PC-9 (cell line): ENCODE measurements around the gene LCTL. TPM values are rescaled to one million over a fixed set of nuclear protein-coding genes. Genes with fewer than 3 reads are reported as not detected.
A peak's percentile ranks its signal among the peaks of the same experiment; 100 is the strongest.
"Not testable (repeated sequence)": the region's sequence is repeated elsewhere in the genome, so short reads cannot be mapped to it uniquely, and the experiment has no call there.

ENCODE experiments used
- BruUV-seq: library from RNA; stranded (reverse); fragments of 400-500 nt; replicated peaks from 2 replicates; lab custom pipeline; 2021; lab: Mats Ljungman, UMichigan
- CTCF ChIA-PET: fragments of 300-600 bp; sonication (Branson Sonifier 250); formaldehyde crosslinking; loops from one replicate; lab custom pipeline; 2022; ENCODE audit warnings: antibody characterized with exemption; lab: Charles Lee
- POLR2A ChIA-PET: fragments of 300-600 bp; sonication (Branson Sonifier 250); formaldehyde crosslinking; loops from one replicate; lab custom pipeline; 2022; ENCODE audit warnings: antibody characterized with exemption; ENCODE audit not compliant: unreplicated experiment; lab: Charles Lee
- DNase-seq, 2 experiments: peaks; one replicate each; pipeline versions ENCODE4 v3.0.0 to v3.0.0-alpha.2; 2015 to 2022; ENCODE audit warnings: mixed read lengths in 1 of 2
- H2AFZ ChIP-seq: fragments of 200-600 bp; sonication (generic); 2 replicates; pipeline ENCODE4 v1.8.1; 2017; ENCODE audit warnings: antibody characterized with exemption
- H3F3A ChIP-seq: fragments of 200-600 bp; sonication (generic); 2 replicates; pipeline ENCODE4 v1.8.1; 2017; ENCODE audit warnings: antibody characterized with exemption, mild to moderate bottlenecking, low read depth; ENCODE audit not compliant: insufficient read depth
- H3K27ac ChIP-seq: fragments of 200-600 bp; sonication (generic); 2 replicates; pipeline ENCODE4 v1.6.1; 2016; ENCODE audit warnings: mixed run types
- H3K27me3 ChIP-seq: fragments of 200-600 bp; sonication (generic); 2 replicates; pipeline ENCODE4 v1.6.1; 2016; ENCODE audit warnings: low read depth, mixed run types; ENCODE audit not compliant: insufficient read depth
- H3K36me3 ChIP-seq: fragments of 200-600 bp; sonication (generic); 2 replicates; pipeline ENCODE4 v1.6.1; 2016; ENCODE audit warnings: low read depth, mixed run types
- H3K4me1 ChIP-seq: fragments of 200-600 bp; sonication (generic); replicated peaks from 2 replicates; pipeline ENCODE4 v1.6.1; 2016; ENCODE audit warnings: mixed run types; ENCODE audit not compliant: insufficient read depth
- H3K4me2 ChIP-seq: fragments of 200-600 bp; sonication (generic); 2 replicates; pipeline ENCODE4 v1.6.1; 2017; ENCODE audit warnings: mixed run types
- H3K4me3 ChIP-seq: fragments of 200-600 bp; sonication (generic); 2 replicates; pipeline ENCODE4 v1.6.1; 2016; ENCODE audit warnings: mixed run types
- H3K79me2 ChIP-seq: fragments of 200-600 bp; sonication (generic); 2 replicates; pipeline ENCODE4 v1.6.1; 2017; ENCODE audit warnings: low read depth, mixed run types
- H3K9me2 ChIP-seq: fragments of 200-600 bp; sonication (generic); 2 replicates; pipeline ENCODE4 v1.8.1; 2017; ENCODE audit warnings: mild to moderate bottlenecking; ENCODE audit not compliant: insufficient read depth
- H3K9me3 ChIP-seq: fragments of 200-600 bp; sonication (generic); 2 replicates; pipeline ENCODE4 v1.8.1; 2016; ENCODE audit warnings: low read depth; ENCODE audit not compliant: insufficient read depth
- H4K20me1 ChIP-seq: fragments of 200-600 bp; sonication (generic); 2 replicates; pipeline ENCODE4 v1.8.1; 2017; ENCODE audit not compliant: insufficient read depth
- EZH2 ChIP-seq: fragments of 200-600 bp; sonication (generic); IDR thresholded peaks from 2 replicates; pipeline ENCODE4 v1.8.0; 2017; ENCODE audit warnings: antibody characterized with exemption, low read depth
- intact Hi-C: fragments of 100-400 bp; cut with micrococcal nuclease; formaldehyde crosslinking; loops from one replicate; pipeline ENCODE4 v1.10.0; 2022; ENCODE audit not compliant: unreplicated experiment
- total RNA-seq: library from RNA; stranded (reverse); gene quantifications from 2 replicates; pipeline ENCODE4 v1.2.3, GENCODE V29; 2021
- TF ChIP-seq, protein P1 (sequence below): fragments of 200-600 bp; sonication (generic); conservative IDR thresholded peaks from 2 replicates; pipeline ENCODE4 v1.6.1; 2017; ENCODE audit warnings: mixed run types, antibody characterized with exemption, mild to moderate bottlenecking, moderate library complexity

Gene LCTL
- total RNA-seq, 1 experiment from 2014 or later, result not detected

DNA sequence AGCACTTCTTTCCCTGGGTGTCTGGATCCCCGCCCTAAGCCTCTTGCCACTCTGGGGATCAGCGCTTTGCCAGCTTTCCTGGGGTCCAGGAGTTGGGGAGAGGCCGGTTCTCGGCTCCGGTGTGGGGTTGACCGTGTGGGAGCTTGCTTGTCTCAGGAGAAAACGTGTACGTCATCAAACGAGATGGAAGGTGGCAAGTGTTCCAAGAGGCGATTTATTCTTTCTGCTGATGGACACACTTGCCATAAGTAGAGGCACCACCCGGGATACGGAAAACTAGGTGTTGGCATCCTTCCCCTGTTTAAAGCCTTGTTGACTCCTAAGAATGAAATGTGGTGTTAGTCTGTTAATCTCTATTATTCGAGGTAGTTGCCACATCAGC lies 60.4 kb downstream of the LCTL start:
- BruUV-seq, result TSS peak; percentile 81
- Histone ChIP-seq H3K4me3 (peak overlapping the region; percentile 100), H3K9me3 (no peaks in the 10 kb centered on the region), H3K4me2 (peak overlapping the region; percentile 85), H2AFZ (peak overlapping the region; percentile 91), H3K9me2 (no peaks in the 10 kb centered on the region), H3K79me2 (peaks cover 67% of the 10 kb centered on the region), H3K4me1 (peaks cover 11% of the 10 kb centered on the region), H3K27ac (peak overlapping the region; percentile 91), H4K20me1 (peaks cover 33% of the 10 kb centered on the region), H3K36me3 (peaks cover 36% of the 10 kb centered on the region), H3F3A (peaks cover 45% of the 10 kb centered on the region), H3K27me3 (no peaks in the 10 kb centered on the region)
- TF ChIP-seq EZH2, result no peak
- TF ChIP-seq, protein P1, sequence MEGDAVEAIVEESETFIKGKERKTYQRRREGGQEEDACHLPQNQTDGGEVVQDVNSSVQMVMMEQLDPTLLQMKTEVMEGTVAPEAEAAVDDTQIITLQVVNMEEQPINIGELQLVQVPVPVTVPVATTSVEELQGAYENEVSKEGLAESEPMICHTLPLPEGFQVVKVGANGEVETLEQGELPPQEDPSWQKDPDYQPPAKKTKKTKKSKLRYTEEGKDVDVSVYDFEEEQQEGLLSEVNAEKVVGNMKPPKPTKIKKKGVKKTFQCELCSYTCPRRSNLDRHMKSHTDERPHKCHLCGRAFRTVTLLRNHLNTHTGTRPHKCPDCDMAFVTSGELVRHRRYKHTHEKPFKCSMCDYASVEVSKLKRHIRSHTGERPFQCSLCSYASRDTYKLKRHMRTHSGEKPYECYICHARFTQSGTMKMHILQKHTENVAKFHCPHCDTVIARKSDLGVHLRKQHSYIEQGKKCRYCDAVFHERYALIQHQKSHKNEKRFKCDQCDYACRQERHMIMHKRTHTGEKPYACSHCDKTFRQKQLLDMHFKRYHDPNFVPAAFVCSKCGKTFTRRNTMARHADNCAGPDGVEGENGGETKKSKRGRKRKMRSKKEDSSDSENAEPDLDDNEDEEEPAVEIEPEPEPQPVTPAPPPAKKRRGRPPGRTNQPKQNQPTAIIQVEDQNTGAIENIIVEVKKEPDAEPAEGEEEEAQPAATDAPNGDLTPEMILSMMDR, result no peak
- ChIA-PET POLR2A (interaction anchor here (0.6 to 0.7 kb wide), 4 partner anchors 11 to 642 kb away, joined by 3 to 8 read pairs (median 5); no protein-coding TSS in a partner anchor), CTCF (no interaction called here)
- intact Hi-C loops, result loop anchor here (5.0 to 10.0 kb wide), 3 partner anchors 262 to 601 kb away; no protein-coding TSS in a partner anchor
- no peak for DNase-seq

DNA sequence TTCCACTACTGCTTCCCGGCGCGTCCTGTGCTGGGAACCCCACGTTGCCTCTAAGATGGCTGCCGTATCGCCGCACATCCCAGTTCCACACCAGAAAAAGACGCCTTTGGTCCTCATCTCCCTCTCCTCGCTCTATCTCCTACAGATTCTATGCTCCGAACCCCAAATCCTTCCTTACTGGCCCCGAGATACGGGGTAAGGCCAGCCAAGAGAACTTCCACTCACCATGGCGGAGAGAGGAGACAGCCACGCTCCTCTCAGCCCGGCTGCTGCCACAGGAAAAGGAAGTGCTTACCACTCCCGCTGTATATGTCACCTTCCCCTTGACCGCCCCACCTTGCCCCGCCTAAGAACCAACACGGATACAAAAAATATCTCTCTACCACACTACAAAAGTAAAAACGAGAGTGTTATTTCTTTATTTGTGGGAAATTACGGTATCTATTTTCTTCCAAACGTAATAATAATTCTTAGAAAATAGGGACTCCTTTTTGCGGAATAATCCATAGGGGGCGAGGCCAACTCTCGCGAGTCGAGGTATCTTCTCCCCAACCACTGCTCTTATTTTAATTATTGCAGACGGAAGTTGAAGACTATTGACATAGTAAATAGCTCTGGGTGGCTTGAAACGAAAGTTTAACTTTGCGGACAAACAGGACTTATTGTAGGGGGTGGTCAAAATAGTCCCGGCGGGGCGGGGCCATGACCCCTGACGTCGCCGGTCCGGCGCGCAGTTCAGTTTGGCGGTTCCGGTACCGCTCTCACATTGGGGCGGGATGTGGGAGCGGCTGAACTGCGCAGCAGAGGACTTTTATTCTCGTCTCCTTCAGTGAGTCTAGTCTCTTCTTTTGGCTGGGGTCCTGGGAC lies 61.0 kb downstream of the LCTL start, which contains the start of the genes RPL4 and ZWILCH:
TSS of gene RPL4 (minus strand) at position 293 of the 867 bp plus-strand sequence. CDS start at position 228, 65 bp downstream.
TSS of gene ZWILCH (plus strand) at position 764 of the 867 bp plus-strand sequence. CDS start at position 777, 13 bp downstream.
- ChIA-PET CTCF (no interaction called here), POLR2A (interaction anchor here (0.6 to 0.7 kb wide), 6 partner anchors 11 to 642 kb away, joined by 3 to 8 read pairs (median 3); no protein-coding TSS in a partner anchor)
- no peak for TF ChIP-seq EZH2
- TF ChIP-seq, protein P1, result no peak
- peak within 1 kb of the TSS; percentile 91 for H2AFZ ChIP-seq
- H3K36me3 ChIP-seq, result peaks cover 40% of the 10 kb centered on the region
- peaks cover 71% of the 10 kb centered on the region for H3K79me2 ChIP-seq
- no TSS peak for BruUV-seq
- no peaks in the 10 kb centered on the region for H3K9me3 ChIP-seq
- H3K4me1 ChIP-seq, result peaks cover 11% of the 10 kb centered on the region
- H4K20me1 ChIP-seq, result peaks cover 39% of the 10 kb centered on the region
- peaks cover 51% of the 10 kb centered on the region for H3F3A ChIP-seq
- DNase-seq, result peak; percentile 59 to 84
- peak within 1 kb of the TSS; percentile 100 for H3K4me3 ChIP-seq
- peak within 1 kb of the TSS; percentile 91 for H3K27ac ChIP-seq
- H3K9me2 ChIP-seq, result no peaks in the 10 kb centered on the region
- H3K27me3 ChIP-seq, result no peaks in the 10 kb centered on the region
- intact Hi-C loops, result loop anchor here (5.0 to 10.0 kb wide), 3 partner anchors 263 to 600 kb away; no protein-coding TSS in a partner anchor
- H3K4me2 ChIP-seq, result peak within 1 kb of the TSS; percentile 85

DNA sequence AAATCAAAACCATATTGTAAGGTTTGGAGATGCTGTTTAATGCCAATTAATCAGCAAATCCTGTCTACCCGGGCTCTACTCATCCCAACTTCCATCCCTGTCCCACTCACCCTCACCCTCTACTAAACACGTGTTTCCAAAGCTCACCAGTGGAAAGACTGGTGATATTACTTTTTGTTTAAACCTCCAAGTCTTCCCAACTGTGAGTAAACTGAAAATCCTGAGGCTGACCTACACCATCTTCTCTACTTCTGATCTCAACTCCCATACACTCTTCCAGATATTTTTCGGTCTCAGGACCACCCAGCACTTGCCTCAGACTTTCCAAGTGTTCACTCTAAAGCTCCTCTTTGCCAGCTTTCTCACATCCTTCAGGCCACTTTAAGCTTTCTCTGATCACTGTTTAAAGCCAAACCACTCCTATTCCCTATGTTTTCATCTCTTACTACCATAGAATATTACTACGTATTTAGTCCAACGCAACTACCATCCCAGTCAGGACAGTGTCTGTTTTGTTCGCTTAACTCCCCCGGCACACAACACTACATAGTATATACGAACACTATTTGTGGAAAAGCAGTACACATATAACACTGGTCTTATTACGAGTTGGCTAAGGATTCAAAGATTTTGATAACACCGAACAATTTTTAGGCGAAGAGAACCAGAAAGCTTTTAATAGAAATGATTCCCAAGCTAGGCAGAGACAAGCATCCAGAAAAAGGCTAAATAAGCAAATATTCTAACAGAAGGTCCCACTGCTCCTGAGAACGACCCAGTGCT lies 61.8 kb downstream of the LCTL start:
- DNase-seq, result no peak
- Histone ChIP-seq H3K4me3 (peak overlapping the region; percentile 100), H3K4me2 (peak overlapping the region; percentile 85), H3F3A (peaks cover 60% of the 10 kb centered on the region), H4K20me1 (peaks cover 48% of the 10 kb centered on the region), H3K27me3 (no peaks in the 10 kb centered on the region), H3K79me2 (peaks cover 71% of the 10 kb centered on the region), H3K27ac (peak overlapping the region; percentile 91), H3K9me2 (no peaks in the 10 kb centered on the region), H2AFZ (no peak overlapping the region), H3K9me3 (no peaks in the 10 kb centered on the region), H3K4me1 (peaks cover 11% of the 10 kb centered on the region), H3K36me3 (peaks cover 44% of the 10 kb centered on the region)
- POLR2A ChIA-PET, result interaction anchor here (0.6 kb wide), 3 partner anchors 13 to 595 kb away, joined by 3 to 4 read pairs (median 3); no protein-coding TSS in a partner anchor
- TF ChIP-seq, protein P1, result no peak
- no peak for TF ChIP-seq EZH2
- intact Hi-C loops, result loop anchor here (10.0 kb wide), 1 partner anchor 599 kb away; no protein-coding TSS in a partner anchor
- CTCF ChIA-PET, result no interaction called here
- BruUV-seq, result TSS peak; percentile 58

DNA sequence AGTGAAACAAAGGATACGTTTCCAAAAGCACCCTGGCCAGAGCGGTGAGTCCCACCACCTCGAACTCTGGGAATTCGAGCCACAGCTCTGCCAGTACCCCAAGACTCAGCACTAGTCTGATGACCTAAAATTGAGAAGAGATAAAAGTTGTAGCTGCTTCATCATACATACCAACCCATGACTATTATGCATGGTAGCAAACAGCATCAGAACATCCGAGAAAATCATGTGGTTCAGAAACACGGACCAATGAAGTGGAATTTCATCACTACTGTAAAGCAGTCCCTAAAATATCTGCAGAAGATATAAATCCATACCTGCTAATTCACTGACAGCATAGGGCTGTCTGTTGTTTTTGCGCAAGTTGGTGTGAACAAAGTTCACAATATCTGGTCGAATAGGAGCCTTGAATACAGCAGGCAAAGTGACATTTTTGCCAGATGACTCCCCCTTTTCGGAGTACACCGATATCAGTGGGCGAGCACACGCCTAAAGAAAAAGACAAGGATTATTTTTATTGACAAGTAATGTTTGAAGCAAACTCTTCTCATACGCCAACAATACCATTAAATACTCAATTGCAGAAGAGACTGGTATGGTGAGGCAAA lies 62.7 kb downstream of the LCTL start:
- CTCF ChIA-PET, DNase-seq, BruUV-seq, H3K9me2 ChIP-seq, H2AFZ ChIP-seq, H3K9me3 ChIP-seq, H3K27me3 ChIP-seq: not testable (repeated sequence)
- H3F3A ChIP-seq, result peaks cover 68% of the 10 kb centered on the region
- peak overlapping the region; percentile 100 for H3K4me3 ChIP-seq
- peaks cover 15% of the 10 kb centered on the region for H3K4me1 ChIP-seq
- peak overlapping the region; percentile 91 for H3K27ac ChIP-seq
- peaks cover 71% of the 10 kb centered on the region for H3K79me2 ChIP-seq
- H4K20me1 ChIP-seq, result peaks cover 56% of the 10 kb centered on the region
- intact Hi-C loops, result loop anchor here (10.0 kb wide), 1 partner anchor 598 kb away; no protein-coding TSS in a partner anchor
- H3K36me3 ChIP-seq, result peaks cover 45% of the 10 kb centered on the region
- peak overlapping the region; percentile 85 for H3K4me2 ChIP-seq
- POLR2A ChIA-PET, result interaction anchor here (0.6 kb wide), 2 partner anchors 12 to 594 kb away, joined by 3 to 4 read pairs; no protein-coding TSS in a partner anchor
